ENCODE measurements around the gene MKNK2.

The MKNK2 gene

GRCh38 chr19:2056837-2057192, 5.8 kb upstream of the MKNK2 start:
- Mint-ChIP-seq H3K4me3 (peak overlapping the region; percentile 64 to 65), H3K9me3 (no peaks in the 10 kb centered on the region), H3K4me1 (peaks cover 34 to 72% of the 10 kb centered on the region in 2 donors), H3K27ac (peak overlapping the region; percentile 85), H3K36me3 (no peaks in the 10 kb centered on the region), H3K27me3 (no peaks in the 10 kb centered on the region)
- DNase-seq = no peak
- ATAC-seq (replicated peaks) = no peak

GRCh38 chr19:2055931-2056836, 5.1 kb upstream of the MKNK2 start:
- H3K27ac Mint-ChIP-seq = peak overlapping the region; percentile 95
- H3K27me3 Mint-ChIP-seq = no peaks in the 10 kb centered on the region
- no peak for ATAC-seq (replicated peaks)
- DNase-seq = no peak
- H3K4me3 Mint-ChIP-seq = peak overlapping the region; percentile 66 to 74
- peaks cover under 1 to 2% of the 10 kb centered on the region in 2 donors for H3K36me3 Mint-ChIP-seq
- H3K4me1 Mint-ChIP-seq = peaks cover 38 to 75% of the 10 kb centered on the region in 2 donors
- H3K9me3 Mint-ChIP-seq = no peaks in the 10 kb centered on the region

DNA sequence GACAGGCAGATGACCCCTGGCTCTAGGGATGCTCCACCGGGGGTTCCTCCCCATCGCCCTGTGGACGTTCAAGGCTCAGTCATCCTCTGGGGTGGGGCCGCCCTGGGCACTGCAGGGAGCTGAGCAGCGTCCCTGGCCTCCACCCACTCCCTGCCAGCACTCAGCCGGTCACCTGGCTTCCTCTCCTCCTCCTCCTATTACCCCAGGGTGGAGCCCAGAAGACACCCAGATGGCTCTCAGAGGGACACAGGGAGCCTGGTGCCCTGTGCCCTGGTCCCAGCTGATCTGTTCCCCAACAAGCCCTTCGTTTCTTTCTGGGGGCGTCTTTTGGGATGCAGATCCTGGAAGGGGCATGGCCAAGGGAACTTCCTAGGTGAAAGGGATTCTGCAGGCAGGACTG, 3.7 kb upstream of the MKNK2 start:
- ATAC-seq (replicated peaks) (no peak), DNase-seq (no peak)
- H3K4me1 Mint-ChIP-seq = peaks cover 35 to 72% of the 10 kb centered on the region in 2 donors
- no peaks in the 10 kb centered on the region for H3K27me3 Mint-ChIP-seq
- H3K4me3 Mint-ChIP-seq = peak overlapping the region; percentile 48 to 68
- H3K36me3 Mint-ChIP-seq = peaks cover 5 to 9% of the 10 kb centered on the region in 2 donors
- H3K9me3 Mint-ChIP-seq = no peaks in the 10 kb centered on the region
- peak overlapping the region; percentile 95 for H3K27ac Mint-ChIP-seq

- Mint-ChIP-seq H3K27me3 (no peaks in the 10 kb centered on the region), H3K36me3 (peaks cover 7 to 17% of the 10 kb centered on the region in 2 donors), H3K27ac (peak overlapping the region; percentile 88), H3K9me3 (no peaks in the 10 kb centered on the region), H3K4me3 (no peak overlapping the region), H3K4me1 (peaks cover 40 to 81% of the 10 kb centered on the region in 2 donors)
- DNase-seq (no peak), ATAC-seq (replicated peaks) (no peak)
Observed at GRCh38 chr19:2053601-2054389, 2.8 kb upstream of the MKNK2 start.

DNA sequence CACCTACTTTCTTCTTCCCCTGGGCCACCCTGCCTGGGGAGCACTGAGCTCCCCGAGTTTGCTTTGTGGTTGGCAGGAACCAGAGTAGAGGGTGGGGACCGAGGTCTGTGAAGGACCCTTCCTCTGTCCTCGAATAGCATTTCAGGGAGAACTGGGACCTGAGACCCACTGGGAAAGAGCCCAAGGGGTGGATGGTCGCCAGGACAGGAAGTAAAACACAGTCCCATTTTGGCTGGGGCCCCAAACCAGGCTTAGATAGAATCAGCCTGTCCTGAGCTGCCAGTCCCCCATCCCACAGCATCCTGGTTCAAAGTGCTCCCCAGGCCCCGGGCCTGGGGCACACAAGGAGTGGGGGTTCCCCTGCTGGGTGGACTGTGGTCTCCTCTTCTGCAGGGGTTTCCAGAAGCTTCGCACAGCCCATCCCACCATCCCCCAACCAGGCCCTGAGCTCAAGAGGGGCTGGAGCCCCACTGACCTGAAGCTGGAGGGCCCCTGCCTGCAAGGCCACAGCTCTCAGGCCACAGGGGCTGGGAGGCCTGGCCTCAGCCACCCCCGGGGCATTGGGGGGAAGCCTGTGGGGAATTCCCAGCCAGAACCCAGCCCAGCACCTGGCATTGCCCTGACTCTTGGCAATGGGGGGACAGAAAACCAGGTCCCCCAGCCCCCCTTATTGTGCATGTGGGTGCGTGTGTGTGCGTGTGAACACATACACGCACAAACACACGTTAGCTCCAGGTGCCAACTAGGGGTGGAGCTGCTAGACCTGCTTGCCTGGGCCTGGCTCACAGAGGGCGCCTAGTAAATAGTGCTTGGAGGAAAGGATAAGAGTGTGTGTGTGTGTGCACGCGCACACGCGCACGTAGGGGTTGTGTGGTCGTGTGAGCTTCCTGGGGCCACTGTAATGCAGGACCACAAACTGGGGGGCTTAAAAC, 995 bp upstream of the MKNK2 start:
- H3K9me3 Mint-ChIP-seq = no peaks in the 10 kb centered on the region
- peak; percentile 38 to 48 for ATAC-seq (replicated peaks)
- peaks cover 45 to 85% of the 10 kb centered on the region in 2 donors for H3K4me1 Mint-ChIP-seq
- H3K4me3 Mint-ChIP-seq = peak overlapping the region; percentile 83 to 90
- DNase-seq = peak; percentile 85
- peak overlapping the region; percentile 96 for H3K27ac Mint-ChIP-seq
- peaks cover 11 to 24% of the 10 kb centered on the region in 2 donors for H3K36me3 Mint-ChIP-seq
- H3K27me3 Mint-ChIP-seq = no peaks in the 10 kb centered on the region

GRCh38 chr19:2050349-2050990, 574 bp downstream of the MKNK2 start:
- ATAC-seq (replicated peaks) (peak; percentile 11 to 17), DNase-seq (no peak)
- Mint-ChIP-seq H3K9me3 (no peaks in the 10 kb centered on the region), H3K27me3 (no peaks in the 10 kb centered on the region), H3K36me3 (peaks cover 11 to 32% of the 10 kb centered on the region in 2 donors), H3K27ac (peak overlapping the region; percentile 90), H3K4me3 (peak overlapping the region; percentile 86 to 88), H3K4me1 (peaks cover 42 to 83% of the 10 kb centered on the region in 2 donors)

DNA sequence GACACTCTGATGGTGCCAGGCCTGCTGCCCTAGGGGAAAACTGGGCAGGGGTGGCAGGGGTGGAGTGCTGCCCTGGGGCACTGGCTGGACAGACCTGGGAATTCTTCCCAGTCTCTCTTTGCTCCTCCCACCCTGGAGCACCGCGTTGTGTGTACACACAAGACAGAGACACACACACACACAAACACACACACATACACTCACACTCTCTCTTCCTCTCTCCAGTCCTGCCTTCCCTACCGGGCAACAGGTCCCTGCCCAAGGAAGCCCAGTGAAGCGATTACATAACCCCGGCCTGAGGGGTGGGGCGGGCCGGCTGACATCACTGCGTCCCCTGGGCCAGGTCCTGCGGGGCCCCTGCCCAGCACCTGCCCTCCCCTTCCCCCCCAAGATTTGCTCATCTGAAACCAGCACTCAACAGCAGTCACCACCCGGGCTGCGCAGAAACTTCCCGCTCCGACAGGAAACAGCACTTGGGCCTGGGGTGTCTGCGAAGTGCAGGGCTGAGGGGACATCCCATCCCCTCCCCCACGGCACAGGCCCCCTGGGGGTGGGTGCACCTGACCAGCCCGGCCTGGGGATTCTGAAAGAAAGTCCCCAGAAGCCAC, 1.2 kb downstream of the MKNK2 start:
- Mint-ChIP-seq H3K27me3 (no peaks in the 10 kb centered on the region), H3K4me1 (peaks cover 43 to 83% of the 10 kb centered on the region in 2 donors), H3K36me3 (peaks cover 14 to 35% of the 10 kb centered on the region in 2 donors), H3K4me3 (peak overlapping the region; percentile 86 to 88), H3K9me3 (no peaks in the 10 kb centered on the region), H3K27ac (peak overlapping the region; percentile 90)
- DNase-seq (peak; percentile 73), ATAC-seq (replicated peaks) (peak; percentile 31 to 39)

DNA sequence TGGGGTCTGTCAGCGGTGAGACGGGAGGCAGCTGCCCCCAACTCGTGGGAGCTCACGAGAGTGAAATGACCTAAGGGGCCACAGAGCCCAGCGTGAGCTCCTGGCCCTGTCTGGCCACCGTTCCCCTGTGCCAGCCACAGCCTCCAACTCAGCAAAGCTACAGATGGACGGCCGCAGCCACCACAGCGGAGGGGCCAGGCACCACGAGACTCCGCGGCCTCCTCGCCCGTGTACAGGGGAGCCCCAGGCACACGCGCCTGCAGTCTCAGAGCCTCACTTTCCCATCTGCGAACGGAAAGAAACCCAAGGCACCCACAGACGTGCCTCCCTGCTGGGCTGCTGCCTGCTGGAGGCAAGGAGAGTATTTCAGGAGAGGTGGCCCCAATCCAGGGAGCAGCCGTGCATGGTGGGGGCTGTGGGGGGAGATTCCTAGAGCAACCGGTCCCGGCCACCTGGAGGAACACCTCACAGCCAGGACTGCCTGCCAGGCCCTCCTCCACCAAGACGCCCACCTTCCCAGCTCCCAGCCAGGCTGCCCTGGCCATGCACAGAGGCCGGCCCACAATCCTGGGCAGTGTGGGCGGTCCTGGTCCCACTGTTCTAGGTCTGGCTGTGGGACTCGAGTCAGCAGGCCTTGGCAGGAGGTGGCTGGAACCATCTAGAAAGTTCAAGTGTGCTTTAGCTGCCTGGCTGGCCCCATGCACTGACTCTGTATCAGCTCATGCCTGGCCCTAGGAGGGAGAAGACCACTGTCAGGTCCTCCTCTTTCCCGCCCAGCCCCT, 1.9 kb downstream of the MKNK2 start:
- Mint-ChIP-seq H3K36me3 (peaks cover 15 to 37% of the 10 kb centered on the region in 2 donors), H3K27ac (peak overlapping the region; percentile 90), H3K4me3 (peak overlapping the region; percentile 86 to 88), H3K9me3 (no peaks in the 10 kb centered on the region), H3K4me1 (peaks cover 44 to 83% of the 10 kb centered on the region in 2 donors), H3K27me3 (no peaks in the 10 kb centered on the region)
- DNase-seq = no peak
- ATAC-seq (replicated peaks) = no peak

DNA sequence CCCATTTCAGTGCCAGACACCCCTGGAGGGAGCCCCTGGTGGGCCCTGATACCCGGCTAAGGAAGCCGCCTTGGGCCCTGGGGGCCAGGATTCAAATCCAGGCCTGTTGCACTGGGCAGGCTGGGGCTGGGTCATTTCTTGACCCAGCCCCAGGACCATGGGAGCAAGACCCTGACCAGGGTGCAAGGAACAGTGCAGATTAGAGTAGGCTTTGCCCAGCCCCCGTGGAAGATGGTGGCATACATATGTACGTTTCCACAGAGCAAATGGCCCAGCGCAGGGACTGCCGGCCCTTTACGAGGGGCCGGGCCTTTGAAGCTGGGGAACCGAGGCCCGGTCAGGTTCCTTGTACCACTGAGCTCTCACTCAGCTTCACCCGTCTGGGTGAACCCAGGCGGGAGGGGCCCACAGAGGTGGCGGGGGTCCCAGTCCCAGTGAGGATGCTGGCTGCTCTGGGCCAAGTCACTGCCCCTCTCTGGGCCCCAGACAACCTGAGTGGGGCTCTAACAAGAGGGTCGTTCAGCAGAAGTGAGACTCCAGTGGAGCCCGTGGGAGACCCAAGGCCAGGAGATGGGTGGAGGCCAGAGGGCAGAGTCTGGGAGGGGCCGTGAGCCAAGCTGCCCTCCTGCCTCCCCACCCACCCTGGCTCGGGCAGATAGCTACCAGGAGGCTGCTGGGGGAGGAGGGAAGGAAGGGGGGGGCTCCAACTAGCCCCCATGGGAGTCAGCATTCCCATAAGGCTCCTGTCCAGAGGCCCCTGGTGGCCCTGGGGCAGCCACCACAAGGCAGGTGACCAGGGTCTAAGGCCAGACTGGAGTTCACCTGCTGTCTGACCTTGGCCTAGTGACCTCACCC, 2.7 kb downstream of the MKNK2 start:
- Mint-ChIP-seq H3K4me3 (peak overlapping the region; percentile 86 to 88), H3K4me1 (peaks cover 49 to 86% of the 10 kb centered on the region in 2 donors), H3K36me3 (peaks cover 19 to 43% of the 10 kb centered on the region in 2 donors), H3K9me3 (no peaks in the 10 kb centered on the region), H3K27me3 (no peaks in the 10 kb centered on the region), H3K27ac (peak overlapping the region; percentile 85)
- ATAC-seq (replicated peaks) = no peak
- DNase-seq = no peak

DNA sequence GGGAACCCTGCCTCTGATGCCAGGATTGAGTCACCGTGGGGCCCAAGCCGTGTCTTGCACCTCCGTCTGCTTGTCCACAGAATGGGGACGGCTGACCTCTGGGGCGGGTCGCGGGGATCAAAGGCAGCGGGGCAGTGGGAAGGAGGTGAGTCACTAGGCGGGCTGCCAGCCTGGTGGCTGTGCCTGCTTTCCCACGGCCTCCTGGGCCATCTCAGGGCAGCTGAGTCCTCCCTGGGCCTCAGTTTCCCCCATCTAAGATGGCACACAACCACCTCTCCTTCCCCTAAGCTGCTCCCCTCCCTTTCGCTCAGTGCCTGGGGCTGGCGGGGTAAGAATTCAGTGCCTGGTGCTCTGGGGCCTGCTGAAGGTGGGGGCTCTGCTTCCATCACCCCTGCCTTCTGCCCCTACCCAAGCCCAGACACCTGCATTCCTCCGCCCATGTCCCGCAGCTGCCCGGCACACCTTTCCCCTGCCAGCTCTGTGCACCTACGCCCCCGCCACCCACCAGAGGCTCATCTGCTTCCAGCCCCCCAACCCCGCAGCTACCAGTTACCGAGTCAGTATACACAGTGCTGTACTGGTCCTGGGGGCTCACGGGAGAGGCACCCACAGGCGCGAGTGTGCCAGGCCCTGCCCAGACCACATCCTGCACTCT, 3.5 kb downstream of the MKNK2 start:
- Mint-ChIP-seq H3K4me3 (peak overlapping the region; percentile 75 to 86), H3K9me3 (no peaks in the 10 kb centered on the region)
- ATAC-seq (replicated peaks) = no peak

GRCh38 chr19:2047076-2047448, 4.0 kb downstream of the MKNK2 start:
- H3K36me3 Mint-ChIP-seq = peaks cover 22 to 55% of the 10 kb centered on the region in 2 donors
- H3K9me3 Mint-ChIP-seq = no peaks in the 10 kb centered on the region
- no peaks in the 10 kb centered on the region for H3K27me3 Mint-ChIP-seq
- H3K27ac Mint-ChIP-seq = peak overlapping the region; percentile 76
- H3K4me1 Mint-ChIP-seq = peaks cover 51 to 91% of the 10 kb centered on the region in 2 donors
- ATAC-seq (replicated peaks) (no peak), DNase-seq (no peak)
- H3K4me3 Mint-ChIP-seq = peak overlapping the region; percentile 22 to 57

More for the DNA sequence above, 3.5 kb downstream of the MKNK2 start:
- peaks cover 52 to 91% of the 10 kb centered on the region in 2 donors for H3K4me1 Mint-ChIP-seq
- peak overlapping the region; percentile 81 for H3K27ac Mint-ChIP-seq
- peaks cover 20 to 51% of the 10 kb centered on the region in 2 donors for H3K36me3 Mint-ChIP-seq
- no peaks in the 10 kb centered on the region for H3K27me3 Mint-ChIP-seq
- no peak for DNase-seq
